Lower leg skin (tissue), 4 donors: ENCODE measurements around the gene TRPM3. TPM values are rescaled to one million over a fixed set of nuclear protein-coding genes. Genes with fewer than 3 reads are reported as not detected.

ENCODE experiments used
- DNase-seq, 2 donors: peaks; one replicate each; pipeline ENCODE4 v3.0.0-alpha.2; 2019; ENCODE audit warnings: low spot score in 2 of 2
- H3K4me3 ChIP-seq: fragments of 200-600 bp; sonication (generic); 2 replicates; pipeline ENCODE4 v1.5.1; 2017; ENCODE audit warnings: mild to moderate bottlenecking, low read depth; ENCODE audit not compliant: poor library complexity, severe bottlenecking
- CTCF ChIP-seq, 3 donors: fragments of 450-650 bp; IDR thresholded peaks; one replicate each; pipeline ENCODE4 v1.5.1; 2016; ENCODE audit warnings: antibody characterized with exemption in 3 of 3, mild to moderate bottlenecking in 3 of 3, moderate library complexity in 2 of 3
- POLR2A ChIP-seq, 2 donors: fragments of 450-650 bp; IDR thresholded peaks; one replicate each; pipeline ENCODE4 v1.6.1; 2016 to 2017; ENCODE audit warnings: antibody characterized with exemption in 2 of 2, mild to moderate bottlenecking in 1 of 2, moderate library complexity in 1 of 2
- WGBS, 2 donors: methylation state at CpG; one replicate each; pipeline ENCODE4 v1.1.5; 2018; 5-methylcytosine and 5-hydroxymethylcytosine counted together
- intact Hi-C: fragments of 100-400 bp; cut with DNase I; formaldehyde crosslinking; loops from one replicate; pipeline ENCODE4 v1.15.0; 2023; ENCODE audit warnings: low total_unique reads
- total RNA-seq, 4 donors: library from RNA; depleted of rRNA; stranded (reverse); fragments of >200 nt; gene quantifications; one replicate each; pipeline ENCODE4 v1.1.0, GENCODE V29; 2016

Gene TRPM3
- total RNA-seq, 4 donors from 2014 or later, result 0.10 to 0.29 TPM; not detected in 2

GRCh38 chr9:70701163-70701562, 420.3 kb downstream of the TRPM3 start:
- WGBS, 2 donors, result 69 to 86% methylated on average over 6 of the region's 6 CpGs
- intact Hi-C loops, result no loop called here
- H3K4me3 ChIP-seq, result no peak overlapping the region

DNA sequence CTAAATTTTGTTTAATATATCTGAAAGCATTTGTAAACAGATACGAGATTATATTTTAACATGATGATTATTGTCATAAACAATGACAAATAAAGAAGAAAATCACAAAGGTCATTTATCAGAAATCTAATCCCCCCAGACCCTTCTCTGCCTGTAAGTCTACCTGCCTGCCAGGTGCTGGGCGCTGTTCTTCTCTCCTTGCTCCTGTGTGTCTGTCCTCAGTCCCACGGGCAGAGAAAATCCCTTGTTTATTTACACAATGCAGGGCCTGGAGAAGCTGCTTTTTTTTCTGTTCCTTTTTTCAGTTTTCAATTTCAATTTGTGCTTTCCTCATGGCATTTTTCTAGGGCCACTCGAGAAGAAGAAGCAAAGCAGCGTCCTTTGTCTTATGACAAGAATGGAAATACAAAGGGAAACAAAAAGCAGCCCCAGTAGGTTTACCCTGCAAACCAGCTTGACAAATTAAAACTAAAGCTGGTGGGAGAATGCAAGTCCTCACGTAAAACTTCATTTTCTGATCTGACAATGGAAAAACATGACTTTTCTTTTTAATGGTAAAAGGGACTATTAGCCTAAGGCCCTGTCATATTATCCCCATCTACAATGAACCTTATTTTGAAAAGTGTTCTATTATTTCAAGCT, 424.6 kb downstream of the TRPM3 start:
- no peak for DNase-seq
- WGBS, 2 donors, result 67 to 70% methylated on average over 6 of the region's 6 CpGs
- intact Hi-C loops, result no loop called here
- no peak for TF ChIP-seq CTCF (IDR thresholded peaks at IDR 0.05)
- H3K4me3 ChIP-seq, result no peak overlapping the region

More at GRCh38 chr9:70701163-70701562, 420.3 kb downstream of the TRPM3 start:
- DNase-seq, result no peak
- TF ChIP-seq CTCF (IDR thresholded peaks at IDR 0.05), result no peak
- no peak for TF ChIP-seq POLR2A (IDR thresholded peaks at IDR 0.05)

DNA sequence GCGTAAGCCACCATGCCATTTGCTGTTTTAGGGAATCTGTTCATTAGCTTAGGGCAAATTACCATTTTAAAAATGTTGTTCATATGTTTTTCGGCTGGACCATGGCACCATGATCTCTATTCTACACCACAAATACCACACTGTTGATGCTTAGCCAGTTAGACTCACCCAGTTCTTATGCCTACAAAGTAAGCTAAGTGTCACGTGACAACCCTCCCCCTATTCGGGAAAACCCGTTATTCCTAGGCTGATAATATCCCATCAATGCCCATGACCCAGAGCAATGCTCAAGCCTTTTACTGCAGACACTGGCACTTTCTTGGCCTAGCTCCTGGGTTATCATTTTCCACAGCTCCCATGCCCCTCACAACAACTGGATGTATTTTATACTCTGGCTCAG, 426.7 kb downstream of the TRPM3 start:
- TF ChIP-seq POLR2A (IDR thresholded peaks at IDR 0.05) (no peak), CTCF (IDR thresholded peaks at IDR 0.05) (no peak)
- intact Hi-C loops, result no loop called here
- H3K4me3 ChIP-seq, result no peak overlapping the region
- no peak for DNase-seq
- 79 to 96% methylated on average over 5 of the region's 5 CpGs for WGBS, 2 donors

GRCh38 chr9:70693186-70693585, 428.2 kb downstream of the TRPM3 start:
- 73 to 88% methylated on average over 1 of the region's 1 CpG for WGBS, 2 donors
- TF ChIP-seq CTCF (IDR thresholded peaks at IDR 0.05), result no peak
- TF ChIP-seq POLR2A (IDR thresholded peaks at IDR 0.05), result no peak
- DNase-seq, result no peak
- H3K4me3 ChIP-seq, result no peak overlapping the region
- intact Hi-C loops, result no loop called here

GRCh38 chr9:70692431-70692830, 429.0 kb downstream of the TRPM3 start:
- WGBS, 2 donors, result 94 to 96% methylated on average over 4 of the region's 4 CpGs
- TF ChIP-seq CTCF (IDR thresholded peaks at IDR 0.05) (no peak), POLR2A (IDR thresholded peaks at IDR 0.05) (no peak)
- H3K4me3 ChIP-seq, result no peak overlapping the region
- DNase-seq, result no peak
- intact Hi-C loops, result no loop called here

- TF ChIP-seq CTCF (IDR thresholded peaks at IDR 0.05) (no peak), POLR2A (IDR thresholded peaks at IDR 0.05) (no peak)
- no peak for DNase-seq
- intact Hi-C loops, result no loop called here
- H3K4me3 ChIP-seq, result no peak overlapping the region
Measured at GRCh38 chr9:70688704-70689103, 432.7 kb downstream of the TRPM3 start.
